ENCODE measurements around the gene CEP112. TPM values are rescaled to one million over a fixed set of nuclear protein-coding genes. Genes with fewer than 3 reads are reported as not detected.
A peak's percentile ranks its signal among the peaks of the same experiment; 100 is the strongest.

The CEP112 gene
- total and polyA plus RNA-seq, 2 experiments from 2014 or later, result 4.0 to 4.3 TPM

- Histone ChIP-seq H3K4me1 (ENCODE audit: insufficient read depth) (no peaks in the 10 kb centered on the region), H4K20me1 (replicated peaks; ENCODE audit: insufficient read depth) (no peaks in the 10 kb centered on the region), H3K4me2 (no peak overlapping the region), H3K36me3 (ENCODE audit: insufficient read depth) (no peaks in the 10 kb centered on the region), H3K79me2 (replicated peaks; ENCODE audit: insufficient read depth) (no peaks in the 10 kb centered on the region), H3K4me3 (no peak overlapping the region), H3F3A (replicated peaks; ENCODE audit: low read depth) (no peaks in the 10 kb centered on the region), H3K27me3 (ENCODE audit: insufficient read depth) (no peaks in the 10 kb centered on the region), H2AFZ (peak overlapping the region; percentile 63; the same call in 1 of the 2 replicates), H3K27ac (ENCODE audit: low read depth) (no peak overlapping the region), H3K9me2 (ENCODE audit: insufficient read depth) (peaks cover 10% of the 10 kb centered on the region; the same call in 1 of the 2 replicates)
- Mint-ChIP-seq H3K4me1 (no peaks in the 10 kb centered on the region), H3K36me3 (ENCODE audit: low read depth) (no peaks in the 10 kb centered on the region), H3K4me3 (no peak overlapping the region), H3K27me3 (ENCODE audit: insufficient read depth, low read depth, poor library complexity) (peaks cover 5% of the 10 kb centered on the region), H3K27ac (no peak overlapping the region), H3K9me3 (no peaks in the 10 kb centered on the region)
- DNase-seq (ENCODE audit: low spot score) (no peak), ATAC-seq (no peak)
- no peak for TF ChIP-seq EZH2phosphoT487 (IDR thresholded peaks at IDR 0.05; ENCODE audit: unreplicated experiment)
- no peak for TF ChIP-seq POLR2AphosphoS5 (IDR thresholded peaks at IDR 0.05; ENCODE audit: low read depth)
- TF ChIP-seq ZNF114 (CRISPR knock-in tag; IDR thresholded peaks at IDR 0.05), result no peak
- no peak for TF ChIP-seq JUNB (IDR thresholded peaks at IDR 0.05; ENCODE audit: unreplicated experiment)
- TF ChIP-seq CREB1 (CRISPR knock-in tag; IDR thresholded peaks at IDR 0.05; ENCODE audit: low read depth), result no peak
- no peak for TF ChIP-seq REST (IDR thresholded peaks at IDR 0.05; ENCODE audit: unreplicated experiment)
- TF ChIP-seq ZNF331 (CRISPR knock-in tag; IDR thresholded peaks at IDR 0.05; ENCODE audit: low read depth), result no peak
- TF ChIP-seq, protein P1, sequence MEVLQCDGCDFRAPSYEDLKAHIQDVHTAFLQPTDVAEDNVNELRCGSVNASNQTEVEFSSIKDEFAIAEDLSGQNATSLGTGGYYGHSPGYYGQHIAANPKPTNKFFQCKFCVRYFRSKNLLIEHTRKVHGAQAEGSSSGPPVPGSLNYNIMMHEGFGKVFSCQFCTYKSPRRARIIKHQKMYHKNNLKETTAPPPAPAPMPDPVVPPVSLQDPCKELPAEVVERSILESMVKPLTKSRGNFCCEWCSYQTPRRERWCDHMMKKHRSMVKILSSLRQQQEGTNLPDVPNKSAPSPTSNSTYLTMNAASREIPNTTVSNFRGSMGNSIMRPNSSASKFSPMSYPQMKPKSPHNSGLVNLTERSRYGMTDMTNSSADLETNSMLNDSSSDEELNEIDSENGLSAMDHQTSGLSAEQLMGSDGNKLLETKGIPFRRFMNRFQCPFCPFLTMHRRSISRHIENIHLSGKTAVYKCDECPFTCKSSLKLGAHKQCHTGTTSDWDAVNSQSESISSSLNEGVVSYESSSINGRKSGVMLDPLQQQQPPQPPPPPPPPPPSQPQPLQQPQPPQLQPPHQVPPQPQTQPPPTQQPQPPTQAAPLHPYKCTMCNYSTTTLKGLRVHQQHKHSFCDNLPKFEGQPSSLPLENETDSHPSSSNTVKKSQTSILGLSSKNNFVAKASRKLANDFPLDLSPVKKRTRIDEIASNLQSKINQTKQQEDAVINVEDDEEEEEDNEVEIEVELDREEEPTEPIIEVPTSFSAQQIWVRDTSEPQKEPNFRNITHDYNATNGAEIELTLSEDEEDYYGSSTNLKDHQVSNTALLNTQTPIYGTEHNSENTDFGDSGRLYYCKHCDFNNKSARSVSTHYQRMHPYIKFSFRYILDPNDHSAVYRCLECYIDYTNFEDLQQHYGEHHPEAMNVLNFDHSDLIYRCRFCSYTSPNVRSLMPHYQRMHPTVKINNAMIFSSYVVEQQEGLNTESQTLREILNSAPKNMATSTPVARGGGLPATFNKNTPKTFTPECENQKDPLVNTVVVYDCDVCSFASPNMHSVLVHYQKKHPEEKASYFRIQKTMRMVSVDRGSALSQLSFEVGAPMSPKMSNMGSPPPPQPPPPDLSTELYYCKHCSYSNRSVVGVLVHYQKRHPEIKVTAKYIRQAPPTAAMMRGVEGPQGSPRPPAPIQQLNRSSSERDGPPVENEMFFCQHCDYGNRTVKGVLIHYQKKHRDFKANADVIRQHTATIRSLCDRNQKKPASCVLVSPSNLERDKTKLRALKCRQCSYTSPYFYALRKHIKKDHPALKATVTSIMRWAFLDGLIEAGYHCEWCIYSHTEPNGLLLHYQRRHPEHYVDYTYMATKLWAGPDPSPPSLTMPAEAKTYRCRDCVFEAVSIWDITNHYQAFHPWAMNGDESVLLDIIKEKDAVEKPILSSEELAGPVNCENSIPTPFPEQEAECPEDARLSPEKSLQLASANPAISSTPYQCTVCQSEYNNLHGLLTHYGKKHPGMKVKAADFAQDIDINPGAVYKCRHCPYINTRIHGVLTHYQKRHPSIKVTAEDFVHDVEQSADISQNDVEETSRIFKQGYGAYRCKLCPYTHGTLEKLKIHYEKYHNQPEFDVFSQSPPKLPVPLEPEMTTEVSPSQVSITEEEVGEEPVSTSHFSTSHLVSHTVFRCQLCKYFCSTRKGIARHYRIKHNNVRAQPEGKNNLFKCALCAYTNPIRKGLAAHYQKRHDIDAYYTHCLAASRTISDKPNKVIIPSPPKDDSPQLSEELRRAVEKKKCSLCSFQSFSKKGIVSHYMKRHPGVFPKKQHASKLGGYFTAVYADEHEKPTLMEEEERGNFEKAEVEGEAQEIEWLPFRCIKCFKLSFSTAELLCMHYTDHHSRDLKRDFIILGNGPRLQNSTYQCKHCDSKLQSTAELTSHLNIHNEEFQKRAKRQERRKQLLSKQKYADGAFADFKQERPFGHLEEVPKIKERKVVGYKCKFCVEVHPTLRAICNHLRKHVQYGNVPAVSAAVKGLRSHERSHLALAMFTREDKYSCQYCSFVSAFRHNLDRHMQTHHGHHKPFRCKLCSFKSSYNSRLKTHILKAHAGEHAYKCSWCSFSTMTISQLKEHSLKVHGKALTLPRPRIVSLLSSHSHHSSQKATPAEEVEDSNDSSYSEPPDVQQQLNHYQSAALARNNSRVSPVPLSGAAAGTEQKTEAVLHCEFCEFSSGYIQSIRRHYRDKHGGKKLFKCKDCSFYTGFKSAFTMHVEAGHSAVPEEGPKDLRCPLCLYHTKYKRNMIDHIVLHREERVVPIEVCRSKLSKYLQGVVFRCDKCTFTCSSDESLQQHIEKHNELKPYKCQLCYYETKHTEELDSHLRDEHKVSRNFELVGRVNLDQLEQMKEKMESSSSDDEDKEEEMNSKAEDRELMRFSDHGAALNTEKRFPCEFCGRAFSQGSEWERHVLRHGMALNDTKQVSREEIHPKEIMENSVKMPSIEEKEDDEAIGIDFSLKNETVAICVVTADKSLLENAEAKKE (CRISPR knock-in tag; IDR thresholded peaks at IDR 0.05), result no peak
- TF ChIP-seq NANOG (IDR thresholded peaks at IDR 0.05; ENCODE audit: borderline replicate concordance), result no peak
- no peak for TF ChIP-seq CTCF (conservative IDR thresholded peaks at IDR 0.05; ENCODE audit: low read depth in 2 of 2)
- TF ChIP-seq, protein P2, sequence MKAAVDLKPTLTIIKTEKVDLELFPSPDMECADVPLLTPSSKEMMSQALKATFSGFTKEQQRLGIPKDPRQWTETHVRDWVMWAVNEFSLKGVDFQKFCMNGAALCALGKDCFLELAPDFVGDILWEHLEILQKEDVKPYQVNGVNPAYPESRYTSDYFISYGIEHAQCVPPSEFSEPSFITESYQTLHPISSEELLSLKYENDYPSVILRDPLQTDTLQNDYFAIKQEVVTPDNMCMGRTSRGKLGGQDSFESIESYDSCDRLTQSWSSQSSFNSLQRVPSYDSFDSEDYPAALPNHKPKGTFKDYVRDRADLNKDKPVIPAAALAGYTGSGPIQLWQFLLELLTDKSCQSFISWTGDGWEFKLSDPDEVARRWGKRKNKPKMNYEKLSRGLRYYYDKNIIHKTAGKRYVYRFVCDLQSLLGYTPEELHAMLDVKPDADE (IDR thresholded peaks at IDR 0.05), result no peak
- no peak for TF ChIP-seq STAT1 (IDR thresholded peaks at IDR 0.05; ENCODE audit: unreplicated experiment)
- no peak for TF ChIP-seq EZH2 (IDR thresholded peaks at IDR 0.05; ENCODE audit: low read depth, unreplicated experiment)
These were observed 41.3 kb upstream of the CEP112 start for GRCh38 chr17:66233023-66233753.
